ENCODE measurements around the gene GAL3ST3.

- TF ChIP-seq CTCF (optimal IDR thresholded peaks at IDR 0.05 in 1 of 3, IDR thresholded peaks at IDR 0.05 in 1 of 3, conservative IDR thresholded peaks at IDR 0.05 in 1 of 3; ENCODE audit: extremely low read depth in 1 of 3, insufficient read depth in 2 of 3, low read length in 3 of 3) (no peak), EZH2 (IDR thresholded peaks at IDR 0.05; ENCODE audit: low read length) (no peak)
Measured at GRCh38 chr11:66014804-66015453, 34.0 kb downstream of the GAL3ST3 start.

Data from keratinocyte (primary cell).